ENCODE data around the gene CIT. TPM values are rescaled to one million over a fixed set of nuclear protein-coding genes. Genes with fewer than 3 reads are reported as not detected.

The CIT gene
- total and polyA plus RNA-seq, 2 donors (not counting 3 experiments of a cell fraction or from before 2014, with no cell fraction given): 13.3 to 61.8 TPM

GRCh38 chr12:119803381-119803791 is 73.7 kb downstream of the CIT start:
- POLR2A ChIA-PET: no interaction called here
- intact Hi-C loops (cut with micrococcal nuclease): no loop called here
- BruUV-seq (replicated peaks): no TSS peak
- Histone ChIP-seq H4K20me1 (replicated peaks; ENCODE audit: control insufficient read depth, extremely low read depth, insufficient read depth, low read length) (no peaks in the 10 kb centered on the region), H3K9ac (replicated peaks; ENCODE audit: extremely low read depth, insufficient read depth, low read length) (no peak overlapping the region), H3K4me1 (ENCODE audit: control insufficient read depth, extremely low read depth, insufficient read depth, low read length) (no peaks in the 10 kb centered on the region), H3K9me1 (replicated peaks; ENCODE audit: control insufficient read depth, extremely low read depth, insufficient read depth, low read length) (no peaks in the 10 kb centered on the region), H3K27me3 (ENCODE audit: control insufficient read depth in 2 of 2, insufficient read depth in 2 of 2, low read length in 2 of 2) (no peaks in the 10 kb centered on the region), H3K27ac (ENCODE audit: insufficient read depth, low read depth, low read length) (no peak overlapping the region), H3K36me3 (ENCODE audit: control insufficient read depth in 2 of 2, extremely low read depth in 1 of 2, insufficient read depth in 2 of 2, low read length in 2 of 2) (no peaks in the 10 kb centered on the region), H3K4me2 (ENCODE audit: insufficient read depth, low read length) (no peak overlapping the region), H3K4me3 (replicated peaks in 1 of 3; ENCODE audit: insufficient read depth in 1 of 3, low read depth in 1 of 3, low read length in 3 of 3) (no peak overlapping the region), H3K9me3 (replicated peaks; ENCODE audit: control insufficient read depth, insufficient read depth, low read length) (no peaks in the 10 kb centered on the region), H2AFZ (ENCODE audit: low read depth, low read length) (no peak overlapping the region), H3K79me2 (ENCODE audit: control insufficient read depth, insufficient read depth, low read length) (no peaks in the 10 kb centered on the region)
- FAIRE-seq (no peak), DNase-seq (ENCODE audit: low read depth, low spot score) (no peak)
- dilution Hi-C loops (cut with MboI; ENCODE audit: extremely low pct_ligation_motif_present, low sequenced_read_pairs): no loop called here
- no peak for TF ChIP-seq POLR2A (IDR thresholded peaks at IDR 0.05; ENCODE audit: low read depth, low read length)
- TF ChIP-seq EZH2 (IDR thresholded peaks at IDR 0.05; ENCODE audit: borderline replicate concordance, low read depth, low read length, severe bottlenecking): no peak
- TF ChIP-seq GATA2 (IDR thresholded peaks at IDR 0.05; ENCODE audit: insufficient read depth, insufficient read length, low read depth, low read length): no peak
- no peak for TF ChIP-seq POLR2AphosphoS5 (IDR thresholded peaks at IDR 0.05; ENCODE audit: insufficient read depth, low read depth, low read length)
- no peak for TF ChIP-seq MYC (IDR thresholded peaks at IDR 0.05; ENCODE audit: low read depth, low read length)
- no peak for TF ChIP-seq JUN (IDR thresholded peaks at IDR 0.05; ENCODE audit: borderline replicate concordance, insufficient read depth, insufficient read length, low read depth)
- no peak for TF ChIP-seq FOS (IDR thresholded peaks at IDR 0.05; ENCODE audit: borderline replicate concordance, insufficient read depth, low read length)
- no peak for TF ChIP-seq CTCF (IDR thresholded peaks at IDR 0.05; ENCODE audit: extremely low read depth in 1 of 2, insufficient read depth in 1 of 2, low read depth in 1 of 2, low read length in 2 of 2)
- CTCF ChIA-PET: interaction anchor here (4.2 kb wide), 1 partner anchor 23 kb away, joined by 35 read pairs; no protein-coding TSS in a partner anchor
